Thymus (tissue), 11 donors: Measurements from ENCODE around the gene CD40LG. TPM values are rescaled to one million over a fixed set of nuclear protein-coding genes. Genes with fewer than 3 reads are reported as not detected.

ENCODE experiments used
- DNase-seq, 9 donors: peaks; one replicate each; pipeline ENCODE4 v3.0.0-alpha.2; 2013; ENCODE audit warnings: low spot score in 9 of 9, low read depth in 6 of 9, missing footprints in 1 of 9
- H3K27ac ChIP-seq, 2 donors: one replicate each; pipeline ENCODE4 v1.5.1; 2013; ENCODE audit warnings: control low read depth in 1 of 2, low read depth in 1 of 2, low read length in 1 of 2, mild to moderate bottlenecking in 1 of 2, moderate library complexity in 1 of 2
- H3K27me3 ChIP-seq, 2 donors: one replicate each; pipeline ENCODE4 v1.5.1; 2013; ENCODE audit warnings: low read length in 1 of 2; ENCODE audit not compliant: control insufficient read depth in 2 of 2, insufficient read depth in 1 of 2
- H3K36me3 ChIP-seq, 2 donors: one replicate each; pipeline ENCODE4 v1.5.1; 2013; ENCODE audit warnings: low read length in 1 of 2, mild to moderate bottlenecking in 1 of 2, moderate library complexity in 1 of 2; ENCODE audit not compliant: control insufficient read depth in 2 of 2, insufficient read depth in 2 of 2
- H3K4me1 ChIP-seq, 2 donors: one replicate each; pipeline ENCODE4 v1.5.1; 2013; ENCODE audit warnings: low read length in 2 of 2; ENCODE audit not compliant: control insufficient read depth in 2 of 2, insufficient read depth in 2 of 2
- H3K4me3 ChIP-seq, 2 donors: one replicate each; pipeline ENCODE4 v1.5.1; 2013; ENCODE audit warnings: low read length in 2 of 2, control low read depth in 1 of 2, mild to moderate bottlenecking in 1 of 2
- H3K9me3 ChIP-seq, 2 donors: one replicate each; pipeline ENCODE4 v1.5.1; 2013; ENCODE audit warnings: low read length in 1 of 2, mild to moderate bottlenecking in 1 of 2; ENCODE audit not compliant: control insufficient read depth in 2 of 2, insufficient read depth in 1 of 2
- WGBS: extraction: QIAGEN DNeasy Blood & Tissue Kit; methylation state at CpG from one replicate; pipeline ENCODE4 v1.1.7; 2013; 5-methylcytosine and 5-hydroxymethylcytosine counted together
- polyA plus RNA-seq: library from polyadenylated mRNA; stranded (reverse); fragments of 200-250 nt; gene quantifications from one replicate; pipeline ENCODE4 v1.2.3, GENCODE V29; 2013
- total RNA-seq: library from RNA; stranded (reverse); fragments of 120-200 nt; gene quantifications from one replicate; pipeline ENCODE4 v1.2.4, GENCODE V29; 2013
- donor health status: healthy.

Gene CD40LG
- total and polyA plus RNA-seq, 2 donors, result 4.3 to 9.2 TPM

DNA sequence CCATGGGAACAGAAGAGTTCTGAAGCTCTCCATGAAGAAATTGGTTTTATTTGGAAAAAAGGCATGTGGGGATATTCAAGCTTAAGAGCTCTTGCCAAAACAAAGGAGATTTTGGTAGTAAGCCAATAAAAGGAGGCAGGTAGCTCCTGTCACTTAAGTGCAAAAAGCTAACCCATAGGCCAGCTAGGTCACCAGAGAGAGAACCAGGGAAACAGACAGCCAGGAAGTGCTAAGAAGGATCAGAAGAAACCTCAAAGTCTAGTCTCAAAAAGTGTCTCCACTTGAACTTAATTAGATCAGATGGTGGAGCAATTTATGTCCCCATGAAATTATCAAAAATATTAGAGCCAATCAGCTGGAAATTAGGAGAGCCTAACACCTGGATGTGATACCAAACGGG lies 49.2 kb downstream of the CD40LG start:
- H3K4me3 ChIP-seq, result no peak overlapping the region
- H3K27ac ChIP-seq, result peak overlapping the region in 1 of 2 donors; percentile 60
- peaks cover 2 to 16% of the 10 kb centered on the region in 2 donors for H3K4me1 ChIP-seq
- DNase-seq, result no peak
- no peaks in the 10 kb centered on the region for H3K27me3 ChIP-seq
- no peaks in the 10 kb centered on the region for H3K9me3 ChIP-seq
- peaks cover 0 to 4% of the 10 kb centered on the region in 2 donors for H3K36me3 ChIP-seq
- 100% methylated on average over 1 of the region's 1 CpG for WGBS

DNA sequence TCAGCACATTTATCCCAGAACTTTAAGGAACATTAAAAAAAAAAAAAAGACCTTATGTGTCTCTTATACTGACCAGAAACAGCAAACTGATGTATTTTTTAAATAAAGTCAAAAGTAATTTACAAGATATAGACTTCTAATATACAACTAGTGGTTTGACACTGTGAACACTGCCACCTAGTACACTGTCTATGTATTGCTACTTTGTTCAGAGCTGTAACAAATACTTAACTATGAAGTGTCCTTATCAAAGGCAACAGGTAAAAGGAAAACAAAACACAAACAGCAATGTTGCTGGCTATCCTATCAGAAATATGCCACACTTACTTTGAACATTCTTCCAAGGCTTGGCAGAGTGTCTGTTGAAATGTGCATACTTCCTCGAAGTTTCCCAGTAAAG lies 60.4 kb downstream of the CD40LG start:
- H3K4me1 ChIP-seq, result no peaks in the 10 kb centered on the region
- peak in 2 of 9 donors; percentile 14 to 32 for DNase-seq
- H3K4me3 ChIP-seq, result no peak overlapping the region
- 83% methylated on average over 1 of the region's 1 CpG for WGBS
- no peaks in the 10 kb centered on the region for H3K9me3 ChIP-seq
- H3K27ac ChIP-seq, result no peak overlapping the region
- no peaks in the 10 kb centered on the region for H3K27me3 ChIP-seq
- H3K36me3 ChIP-seq, result peaks cover 10 to 30% of the 10 kb centered on the region in 2 donors

Other genes starting within 250 kb of the CD40LG start
- gene BRS3, start 160.2 kb upstream of the CD40LG start, total RNA-seq, result 0.05 TPM
- 0.27 TPM for gene BRS3, start 160.2 kb upstream of the CD40LG start, polyA plus RNA-seq
- gene HTATSF1, start 150.6 kb upstream of the CD40LG start, total RNA-seq, result 48.7 TPM
- 36.5 TPM for gene HTATSF1, start 150.6 kb upstream of the CD40LG start, polyA plus RNA-seq
- 0.09 TPM for gene VGLL1, start 115.9 kb upstream of the CD40LG start, total RNA-seq
- 0.62 TPM for gene VGLL1, start 115.9 kb upstream of the CD40LG start, polyA plus RNA-seq
- 73.9 TPM for gene ARHGEF6, start 132.8 kb downstream of the CD40LG start, total RNA-seq
- 37.2 TPM for gene ARHGEF6, start 132.8 kb downstream of the CD40LG start, polyA plus RNA-seq
- gene RBMX, start 232.6 kb downstream of the CD40LG start, total RNA-seq, result 308 TPM
- 131 TPM for gene RBMX, start 232.6 kb downstream of the CD40LG start, polyA plus RNA-seq